IMR-90 (cell line): ENCODE measurements around the gene PARD6G.

Source experiments
- CTCF ChIP-seq: conservative IDR thresholded peaks from 2 replicates; pipeline ENCODE4 v1.5.1; 2012; ENCODE audit warnings: mild to moderate bottlenecking, low read depth, low read length, improper control_type of control experiment
- MAZ ChIP-seq: IDR thresholded peaks from 2 replicates; pipeline ENCODE4 v1.6.1; 2012; ENCODE audit warnings: low read depth, mild to moderate bottlenecking, low read length, improper control_type of control experiment, moderate library complexity, borderline replicate concordance
- NFE2L2 ChIP-seq: fragments of 150-350 bp; IDR thresholded peaks from 2 replicates; pipeline ENCODE4 v1.6.1; 2016; ENCODE audit warnings: low read depth, mild to moderate bottlenecking, low read length
- POLR2A ChIP-seq: IDR thresholded peaks from 2 replicates; pipeline ENCODE4 v1.6.1; 2012; ENCODE audit warnings: mild to moderate bottlenecking, low read depth, low read length
- RAD21 ChIP-seq: IDR thresholded peaks from 2 replicates; pipeline ENCODE4 v1.6.1; 2012; ENCODE audit warnings: low read length, improper control_type of control experiment
- RCOR1 ChIP-seq: IDR thresholded peaks from 2 replicates; pipeline ENCODE4 v1.6.1; 2012; ENCODE audit warnings: mild to moderate bottlenecking, low read length, improper control_type of control experiment; ENCODE audit not compliant: insufficient replicate concordance
- RFX5 ChIP-seq: IDR thresholded peaks from 2 replicates; pipeline ENCODE4 v1.8.0; 2012; ENCODE audit warnings: low read depth, mild to moderate bottlenecking, low read length, moderate library complexity
- USF2 ChIP-seq: fragments of 150-350 bp; IDR thresholded peaks from 2 replicates; pipeline ENCODE4 v1.6.1; 2017; ENCODE audit warnings: mild to moderate bottlenecking, antibody characterized with exemption, low read length, low read depth

GRCh38 chr18:80189531-80189865, 57.8 kb downstream of the PARD6G start:
- TF ChIP-seq USF2 (no peak), RAD21 (no peak), CTCF (no peak), RFX5 (no peak), POLR2A (no peak), MAZ (no peak), RCOR1 (no peak), NFE2L2 (no peak)
